Measurements from ENCODE around the gene GLYAT.

GLYAT gene

GRCh38 chr11:58757439-58757838 is 25.7 kb upstream of the GLYAT start:
- Histone ChIP-seq H3K27ac (ENCODE audit: low read length) (no peak overlapping the region), H3K9ac (ENCODE audit: low read length) (no peak overlapping the region)

GRCh38 chr11:58745705-58746364 is 14.1 kb upstream of the GLYAT start:
- Histone ChIP-seq H3K4me1 (ENCODE audit: low read length) (peaks cover 7% of the 10 kb centered on the region; the same call in 1 of the 2 replicates), H3K4me2 (ENCODE audit: low read length) (no peak overlapping the region), H3K27ac (ENCODE audit: low read length) (no peak overlapping the region), H3K79me2 (ENCODE audit: low read length) (no peaks in the 10 kb centered on the region), H2AFZ (ENCODE audit: low read depth, low read length) (no peak overlapping the region), H3K4me3 (ENCODE audit: low read length) (no peak overlapping the region), H3K9me3 (ENCODE audit: insufficient read depth, low read length) (no peaks in the 10 kb centered on the region), H4K20me1 (ENCODE audit: insufficient read depth, low read length) (no peaks in the 10 kb centered on the region), H3K27me3 (ENCODE audit: low read depth, low read length) (no peaks in the 10 kb centered on the region), H3K36me3 (replicated peaks; ENCODE audit: low read depth, low read length) (no peaks in the 10 kb centered on the region), H3K9ac (ENCODE audit: low read length) (no peak overlapping the region)
- TF ChIP-seq CTCF (IDR thresholded peaks at IDR 0.05; ENCODE audit: low read depth, low read length) (no peak), EZH2phosphoT487 (IDR thresholded peaks at IDR 0.05; ENCODE audit: low read depth) (no peak)

More at GRCh38 chr11:58757439-58757838, 25.7 kb upstream of the GLYAT start:
- no peaks in the 10 kb centered on the region for H3K79me2 ChIP-seq (ENCODE audit: low read length)
- H3K9me3 ChIP-seq (ENCODE audit: insufficient read depth, low read length) = no peaks in the 10 kb centered on the region
- no peaks in the 10 kb centered on the region for H3K4me1 ChIP-seq (ENCODE audit: low read length)
- H2AFZ ChIP-seq (ENCODE audit: low read depth, low read length) = no peak overlapping the region
- no peaks in the 10 kb centered on the region for H4K20me1 ChIP-seq (ENCODE audit: insufficient read depth, low read length)
- TF ChIP-seq CTCF (IDR thresholded peaks at IDR 0.05; ENCODE audit: low read depth, low read length) = no peak
- no peak for TF ChIP-seq EZH2phosphoT487 (IDR thresholded peaks at IDR 0.05; ENCODE audit: low read depth)
- no peak overlapping the region for H3K4me3 ChIP-seq (ENCODE audit: low read length)
- H3K36me3 ChIP-seq (replicated peaks; ENCODE audit: low read depth, low read length) = no peaks in the 10 kb centered on the region
- H3K27me3 ChIP-seq (ENCODE audit: low read depth, low read length) = no peaks in the 10 kb centered on the region
- H3K4me2 ChIP-seq (ENCODE audit: low read length) = no peak overlapping the region

- no peak for TF ChIP-seq CTCF (IDR thresholded peaks at IDR 0.05; ENCODE audit: low read depth, low read length)
- no peak for TF ChIP-seq EZH2phosphoT487 (IDR thresholded peaks at IDR 0.05; ENCODE audit: low read depth)
- Histone ChIP-seq H3K27me3 (ENCODE audit: low read depth, low read length) (no peaks in the 10 kb centered on the region), H4K20me1 (ENCODE audit: insufficient read depth, low read length) (no peaks in the 10 kb centered on the region), H2AFZ (ENCODE audit: low read depth, low read length) (no peak overlapping the region), H3K36me3 (replicated peaks; ENCODE audit: low read depth, low read length) (no peaks in the 10 kb centered on the region), H3K79me2 (ENCODE audit: low read length) (no peaks in the 10 kb centered on the region), H3K4me1 (ENCODE audit: low read length) (peaks cover 7% of the 10 kb centered on the region; the same call in 1 of the 2 replicates), H3K9ac (ENCODE audit: low read length) (no peak overlapping the region), H3K27ac (ENCODE audit: low read length) (no peak overlapping the region), H3K9me3 (ENCODE audit: insufficient read depth, low read length) (no peaks in the 10 kb centered on the region), H3K4me2 (ENCODE audit: low read length) (no peak overlapping the region), H3K4me3 (ENCODE audit: low read length) (no peak overlapping the region)
Observed at GRCh38 chr11:58744988-58745704, 13.4 kb upstream of the GLYAT start.
